Measurements from ENCODE around the gene USP17L12. TPM values are rescaled to one million over a fixed set of nuclear protein-coding genes. Genes with fewer than 3 reads are reported as not detected.
"Not testable (repeated sequence)": the region's sequence is repeated elsewhere in the genome, so short reads cannot be mapped to it uniquely, and the experiment has no call there.

USP17L12 gene, protein sequence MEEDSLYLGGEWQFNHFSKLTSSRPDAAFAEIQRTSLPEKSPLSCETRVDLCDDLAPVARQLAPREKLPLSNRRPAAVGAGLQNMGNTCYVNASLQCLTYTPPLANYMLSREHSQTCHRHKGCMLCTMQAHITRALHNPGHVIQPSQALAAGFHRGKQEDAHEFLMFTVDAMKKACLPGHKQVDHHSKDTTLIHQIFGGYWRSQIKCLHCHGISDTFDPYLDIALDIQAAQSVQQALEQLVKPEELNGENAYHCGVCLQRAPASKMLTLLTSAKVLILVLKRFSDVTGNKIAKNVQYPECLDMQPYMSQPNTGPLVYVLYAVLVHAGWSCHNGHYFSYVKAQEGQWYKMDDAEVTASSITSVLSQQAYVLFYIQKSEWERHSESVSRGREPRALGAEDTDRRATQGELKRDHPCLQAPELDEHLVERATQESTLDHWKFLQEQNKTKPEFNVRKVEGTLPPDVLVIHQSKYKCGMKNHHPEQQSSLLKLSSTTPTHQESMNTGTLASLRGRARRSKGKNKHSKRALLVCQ
- polyA plus RNA-seq (ENCODE audit: insufficient read length in 3 of 3) = not detected

DNA sequence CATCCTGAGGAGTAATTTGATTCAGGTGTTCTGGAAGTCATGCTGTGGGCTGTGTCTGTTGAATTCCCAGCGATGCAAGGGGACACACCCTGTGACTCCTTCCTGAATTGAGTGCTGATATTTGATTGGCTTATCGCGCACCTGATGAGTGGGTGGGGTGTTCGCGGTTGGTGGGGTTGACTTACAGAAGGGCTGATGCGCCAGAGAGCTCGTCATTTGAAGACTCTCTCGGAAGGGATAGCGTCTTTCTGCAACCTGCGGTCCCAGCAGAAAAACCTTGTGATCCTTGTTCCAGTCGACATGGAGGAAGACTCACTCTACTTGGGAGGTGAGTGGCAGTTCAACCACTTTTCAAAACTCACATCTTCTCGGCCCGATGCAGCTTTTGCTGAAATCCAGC is at the start of gene USP17L12:
USP17L12 (plus strand) TSS at position 301 of the 400 bp plus-strand sequence; CDS start at position 301, 0 bp downstream.
- DNase-seq (ENCODE audit: low read depth in 3 of 3, low spot score in 2 of 3) = not testable (repeated sequence)

DNA sequence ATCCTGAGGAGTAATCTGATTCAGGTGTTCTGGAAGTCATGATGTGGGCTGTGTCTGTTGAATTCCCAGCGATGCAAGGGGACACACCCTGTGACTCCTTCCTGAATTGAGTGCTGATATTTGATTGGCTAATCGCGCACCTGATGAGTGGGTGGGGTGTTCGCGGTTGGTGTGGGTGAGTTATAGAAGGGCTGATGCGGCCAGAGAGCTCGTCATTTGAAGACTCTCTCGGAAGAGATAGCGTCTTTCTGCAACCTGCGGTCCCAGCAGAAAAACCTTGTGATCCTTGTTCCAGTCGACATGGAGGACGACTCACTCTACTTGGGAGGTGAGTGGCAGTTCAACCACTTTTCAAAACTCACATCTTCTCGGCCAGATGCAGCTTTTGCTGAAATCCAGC is 9.6 kb upstream of the USP17L12 start, which contains the start of gene USP17L10:
USP17L10 (plus strand) TSS at position 301 of the 400 bp plus-strand sequence; CDS start at position 301, 0 bp downstream.
- not testable (repeated sequence) for DNase-seq (ENCODE audit: low read depth in 3 of 3, low spot score in 2 of 3)

DNA sequence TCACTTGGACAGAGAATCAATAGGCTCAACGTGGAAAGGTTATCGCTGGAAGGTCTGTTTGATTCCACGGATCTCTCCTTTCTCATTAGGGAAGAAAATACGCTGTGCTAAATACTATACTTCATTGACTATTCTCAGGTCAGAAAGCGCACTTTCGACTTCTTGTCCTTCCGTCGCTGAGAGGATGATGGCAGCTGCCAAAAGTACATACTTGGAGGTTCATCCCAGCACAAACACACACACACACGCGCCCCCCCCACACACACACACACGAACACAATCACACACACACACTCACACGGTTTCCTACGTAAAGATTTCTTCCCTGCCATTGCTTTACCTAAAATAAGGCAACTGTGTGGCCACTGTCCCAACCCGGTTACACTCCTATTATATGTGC is 5.3 kb upstream of the USP17L12 start:
- not testable (repeated sequence) for DNase-seq (ENCODE audit: low read depth in 3 of 3, low spot score in 2 of 3)

DNA sequence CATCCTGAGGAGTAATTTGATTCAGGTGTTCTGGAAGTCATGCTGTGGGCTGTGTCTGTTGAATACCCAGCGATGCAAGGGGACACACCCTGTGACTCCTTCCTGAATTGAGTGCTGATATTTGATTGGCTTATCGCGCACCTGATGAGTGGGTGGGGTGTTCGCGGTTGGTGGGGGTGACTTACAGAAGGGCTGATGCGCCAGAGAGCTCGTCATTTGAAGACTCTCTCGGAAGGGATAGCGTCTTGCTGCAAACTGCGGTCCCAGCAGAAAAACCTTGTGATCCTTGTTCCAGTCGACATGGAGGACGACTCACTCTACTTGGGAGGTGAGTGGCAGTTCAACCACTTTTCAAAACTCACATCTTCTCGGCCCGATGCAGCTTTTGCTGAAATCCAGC is 4.8 kb upstream of the USP17L12 start, which contains the start of gene USP17L11:
USP17L11 (plus strand) TSS at position 301 of the 400 bp plus-strand sequence; CDS start at position 301, 0 bp downstream.
- DNase-seq (ENCODE audit: low read depth in 3 of 3, low spot score in 2 of 3) = not testable (repeated sequence)

DNA sequence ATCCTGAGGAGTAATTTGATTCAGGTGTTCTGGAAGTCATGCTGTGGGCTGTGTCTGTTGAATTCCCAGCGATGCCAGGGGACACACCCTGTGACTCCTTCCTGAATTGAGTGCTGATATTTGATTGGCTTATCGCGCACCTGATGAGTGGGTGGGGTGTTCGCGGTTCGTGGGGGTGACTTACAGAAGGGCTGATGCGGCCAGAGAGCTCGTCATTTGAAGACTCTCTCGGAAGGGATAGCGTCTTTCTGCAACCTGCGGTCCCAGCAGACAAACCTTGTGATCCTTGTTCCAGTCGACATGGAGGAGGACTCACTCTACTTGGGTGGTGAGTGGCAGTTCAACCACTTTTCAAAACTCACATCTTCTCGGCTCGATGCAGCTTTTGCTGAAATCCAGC is 4.6 kb downstream of the USP17L12 start, which contains the start of gene USP17L13:
USP17L13 (plus strand) TSS at position 301 of the 400 bp plus-strand sequence; CDS start at position 301, 0 bp downstream.
- not testable (repeated sequence) for DNase-seq (ENCODE audit: low read depth in 3 of 3, low spot score in 2 of 3)

DNA sequence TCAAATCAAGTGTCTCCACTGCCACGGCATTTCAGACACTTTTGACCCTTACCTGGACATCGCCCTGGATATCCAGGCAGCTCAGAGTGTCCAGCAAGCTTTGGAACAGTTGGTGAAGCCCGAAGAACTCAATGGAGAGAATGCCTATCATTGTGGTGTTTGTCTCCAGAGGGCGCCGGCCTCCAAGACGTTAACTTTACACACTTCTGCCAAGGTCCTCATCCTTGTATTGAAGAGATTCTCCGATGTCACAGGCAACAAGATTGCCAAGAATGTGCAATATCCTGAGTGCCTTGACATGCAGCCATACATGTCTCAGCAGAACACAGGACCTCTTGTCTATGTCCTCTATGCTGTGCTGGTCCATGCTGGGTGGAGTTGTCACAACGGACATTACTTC is 10.3 kb downstream of the USP17L12 start:
- not testable (repeated sequence) for DNase-seq (ENCODE audit: low read depth in 3 of 3, low spot score in 2 of 3)

DNA sequence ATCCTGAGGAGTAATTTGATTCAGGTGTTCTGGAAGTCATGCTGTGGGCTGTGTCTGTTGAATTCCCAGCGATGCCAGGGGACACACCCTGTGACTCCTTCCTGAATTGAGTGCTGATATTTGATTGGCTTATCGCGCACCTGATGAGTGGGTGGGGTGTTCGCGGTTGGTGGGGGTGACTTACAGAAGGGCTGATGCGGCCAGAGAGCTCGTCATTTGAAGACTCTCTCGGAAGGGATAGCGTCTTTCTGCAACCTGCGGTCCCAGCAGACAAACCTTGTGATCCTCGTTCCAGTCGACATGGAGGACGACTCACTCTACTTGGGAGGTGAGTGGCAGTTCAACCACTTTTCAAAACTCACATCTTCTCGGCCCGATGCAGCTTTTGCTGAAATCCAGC is 14.1 kb downstream of the USP17L12 start, which contains the start of gene USP17L15:
USP17L15 (plus strand) TSS at position 301 of the 400 bp plus-strand sequence; CDS start at position 301, 0 bp downstream.
- DNase-seq (ENCODE audit: low read depth in 3 of 3, low spot score in 2 of 3) = not testable (repeated sequence)

DNA sequence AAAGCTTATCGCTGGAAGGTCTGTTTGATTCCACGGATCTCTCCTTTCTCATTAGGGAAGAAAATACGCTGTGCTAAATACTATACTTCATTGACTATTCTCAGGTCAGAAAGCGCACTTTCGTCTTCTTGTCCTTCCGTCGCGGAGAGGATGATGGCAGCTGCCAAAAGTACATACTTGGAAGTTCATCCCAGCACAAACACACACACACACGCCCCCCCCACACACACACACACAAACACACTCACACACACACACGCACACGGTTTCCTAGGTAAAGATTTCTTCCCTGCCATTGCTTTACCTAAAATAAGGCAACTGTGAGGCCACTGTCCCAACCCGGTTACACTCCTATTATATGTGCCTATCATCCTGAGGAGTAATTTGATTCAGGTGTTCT is 18.5 kb downstream of the USP17L12 start:
- not testable (repeated sequence) for DNase-seq (ENCODE audit: low read depth in 3 of 3, low spot score in 2 of 3)

DNA sequence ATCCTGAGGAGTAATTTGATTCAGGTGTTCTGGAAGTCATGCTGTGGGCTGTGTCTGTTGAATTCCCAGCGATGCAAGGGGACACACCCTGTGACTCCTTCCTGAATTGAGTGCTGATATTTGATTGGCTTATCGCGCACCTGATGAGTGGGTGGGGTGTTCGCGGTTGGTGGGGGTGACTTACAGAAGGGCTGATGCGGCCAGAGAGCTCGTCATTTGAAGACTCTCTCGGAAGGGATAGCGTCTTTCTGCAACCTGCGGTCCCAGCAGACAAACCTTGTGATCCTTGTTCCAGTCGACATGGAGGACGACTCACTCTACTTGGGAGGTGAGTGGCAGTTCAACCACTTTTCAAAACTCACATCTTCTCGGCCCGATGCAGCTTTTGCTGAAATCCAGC is 23.6 kb downstream of the USP17L12 start, which contains the start of gene USP17L17:
USP17L17 (plus strand) TSS at position 301 of the 400 bp plus-strand sequence; CDS start at position 301, 0 bp downstream.
- not testable (repeated sequence) for DNase-seq (ENCODE audit: low read depth in 3 of 3, low spot score in 2 of 3)

DNA sequence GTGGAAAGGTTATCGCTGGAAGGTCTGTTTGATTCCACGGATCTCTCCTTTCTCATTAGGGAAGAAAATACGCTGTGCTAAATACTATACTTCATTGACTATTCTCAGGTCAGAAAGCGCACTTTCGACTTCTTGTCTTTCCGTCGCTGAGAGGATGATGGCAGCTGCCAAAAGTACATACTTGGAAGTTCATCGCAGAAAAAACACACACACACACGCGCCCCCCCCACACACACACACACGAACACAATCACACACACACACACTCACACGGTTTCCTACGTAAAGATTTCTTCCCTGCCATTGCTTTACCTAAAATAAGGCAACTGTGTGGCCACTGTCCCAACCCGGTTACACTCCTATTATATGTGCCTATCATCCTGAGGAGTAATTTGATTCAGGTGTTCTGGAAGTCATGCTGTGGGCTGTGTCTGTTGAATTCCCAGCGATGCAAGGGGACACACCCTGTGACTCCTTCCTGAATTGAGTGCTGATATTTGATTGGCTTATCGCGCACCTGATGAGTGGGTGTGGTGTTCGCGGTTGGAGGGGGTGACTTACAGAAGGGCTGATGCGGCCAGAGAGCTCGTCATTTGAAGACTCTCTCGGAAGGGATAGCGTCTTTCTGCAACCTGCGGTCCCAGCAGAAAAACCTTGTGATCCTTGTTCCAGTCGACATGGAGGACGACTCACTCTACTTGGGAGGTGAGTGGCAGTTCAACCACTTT is 28.2 kb downstream of the USP17L12 start, which contains the start of gene USP17L18:
USP17L18 (plus strand) TSS at position 678 of the 728 bp plus-strand sequence; CDS start at position 678, 0 bp downstream.
- not testable (repeated sequence) for DNase-seq (ENCODE audit: low read depth in 3 of 3, low spot score in 2 of 3)

DNA sequence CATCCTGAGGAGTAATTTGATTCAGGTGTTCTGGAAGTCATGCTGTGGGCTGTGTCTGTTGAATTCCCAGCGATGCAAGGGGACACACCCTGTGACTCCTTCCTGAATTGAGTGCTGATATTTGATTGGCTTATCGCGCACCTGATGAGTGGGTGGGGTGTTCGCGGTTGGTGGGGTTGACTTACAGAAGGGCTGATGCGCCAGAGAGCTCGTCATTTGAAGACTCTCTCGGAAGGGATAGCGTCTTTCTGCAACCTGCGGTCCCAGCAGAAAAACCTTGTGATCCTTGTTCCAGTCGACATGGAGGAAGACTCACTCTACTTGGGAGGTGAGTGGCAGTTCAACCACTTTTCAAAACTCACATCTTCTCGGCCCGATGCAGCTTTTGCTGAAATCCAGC is 33.1 kb downstream of the USP17L12 start, which contains the start of gene USP17L19:
USP17L19 (plus strand) TSS at position 301 of the 400 bp plus-strand sequence; CDS start at position 301, 0 bp downstream.
- DNase-seq (ENCODE audit: low read depth in 3 of 3, low spot score in 2 of 3) = not testable (repeated sequence)

DNA sequence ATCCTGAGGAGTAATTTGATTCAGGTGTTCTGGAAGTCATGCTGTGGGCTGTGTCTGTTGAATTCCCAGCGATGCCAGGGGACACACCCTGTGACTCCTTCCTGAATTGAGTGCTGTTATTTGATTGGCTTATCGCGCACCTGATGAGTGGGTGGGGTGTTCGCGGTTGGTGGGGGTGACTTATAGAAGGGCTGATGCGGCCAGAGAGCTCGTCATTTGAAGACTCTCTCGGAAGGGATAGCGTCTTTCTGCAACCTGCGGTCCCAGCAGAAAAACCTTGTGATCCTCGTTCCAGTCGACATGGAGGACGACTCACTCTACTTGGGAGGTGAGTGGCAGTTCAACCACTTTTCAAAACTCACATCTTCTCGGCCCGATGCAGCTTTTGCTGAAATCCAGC is 37.9 kb downstream of the USP17L12 start, which contains the start of gene USP17L20:
USP17L20 (plus strand) TSS at position 301 of the 400 bp plus-strand sequence; CDS start at position 301, 0 bp downstream.
- not testable (repeated sequence) for DNase-seq (ENCODE audit: low read depth in 3 of 3, low spot score in 2 of 3)

DNA sequence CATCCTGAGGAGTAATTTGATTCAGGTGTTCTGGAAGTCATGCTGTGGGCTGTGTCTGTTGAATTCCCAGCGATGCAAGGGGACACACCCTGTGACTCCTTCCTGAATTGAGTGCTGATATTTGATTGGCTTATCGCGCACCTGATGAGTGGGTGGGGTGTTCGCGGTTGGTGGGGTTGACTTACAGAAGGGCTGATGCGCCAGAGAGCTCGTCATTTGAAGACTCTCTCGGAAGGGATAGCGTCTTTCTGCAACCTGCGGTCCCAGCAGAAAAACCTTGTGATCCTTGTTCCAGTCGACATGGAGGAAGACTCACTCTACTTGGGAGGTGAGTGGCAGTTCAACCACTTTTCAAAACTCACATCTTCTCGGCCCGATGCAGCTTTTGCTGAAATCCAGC is 42.6 kb downstream of the USP17L12 start, which contains the start of gene USP17L21:
USP17L21 (plus strand) TSS at position 301 of the 400 bp plus-strand sequence; CDS start at position 301, 0 bp downstream.
- DNase-seq (ENCODE audit: low read depth in 3 of 3, low spot score in 2 of 3) = not testable (repeated sequence)

DNA sequence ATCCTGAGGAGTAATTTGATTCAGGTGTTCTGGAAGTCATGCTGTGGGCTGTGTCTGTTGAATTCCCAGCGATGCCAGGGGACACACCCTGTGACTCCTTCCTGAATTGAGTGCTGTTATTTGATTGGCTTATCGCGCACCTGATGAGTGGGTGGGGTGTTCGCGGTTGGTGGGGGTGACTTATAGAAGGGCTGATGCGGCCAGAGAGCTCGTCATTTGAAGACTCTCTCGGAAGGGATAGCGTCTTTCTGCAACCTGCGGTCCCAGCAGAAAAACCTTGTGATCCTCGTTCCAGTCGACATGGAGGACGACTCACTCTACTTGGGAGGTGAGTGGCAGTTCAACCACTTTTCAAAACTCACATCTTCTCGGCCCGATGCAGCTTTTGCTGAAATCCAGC is 47.4 kb downstream of the USP17L12 start, which contains the start of gene USP17L22:
USP17L22 (plus strand) TSS at position 301 of the 400 bp plus-strand sequence; CDS start at position 301, 0 bp downstream.
- not testable (repeated sequence) for DNase-seq (ENCODE audit: low read depth in 3 of 3, low spot score in 2 of 3)

Other genes starting within 250 kb of the USP17L12 start
- not detected for gene FAM90A26, start 49.7 kb upstream of the USP17L12 start, polyA plus RNA-seq (ENCODE audit: insufficient read length in 3 of 3)
- not detected for gene USP17L10, start 9.5 kb upstream of the USP17L12 start, polyA plus RNA-seq (ENCODE audit: insufficient read length in 3 of 3)
- gene USP17L11, start 4.7 kb upstream of the USP17L12 start, polyA plus RNA-seq (ENCODE audit: insufficient read length in 3 of 3) = not detected
- not detected for gene USP17L13, start 4.7 kb downstream of the USP17L12 start, polyA plus RNA-seq (ENCODE audit: insufficient read length in 3 of 3)
- not detected for gene USP17L15, start 14.2 kb downstream of the USP17L12 start, polyA plus RNA-seq (ENCODE audit: insufficient read length in 3 of 3)
- not detected for gene USP17L17, start 23.7 kb downstream of the USP17L12 start, polyA plus RNA-seq (ENCODE audit: insufficient read length in 3 of 3)
- not detected for gene USP17L18, start 28.5 kb downstream of the USP17L12 start, polyA plus RNA-seq (ENCODE audit: insufficient read length in 3 of 3)
- not detected for gene USP17L19, start 33.2 kb downstream of the USP17L12 start, polyA plus RNA-seq (ENCODE audit: insufficient read length in 3 of 3)
- not detected for gene USP17L20, start 38.0 kb downstream of the USP17L12 start, polyA plus RNA-seq (ENCODE audit: insufficient read length in 3 of 3)
- gene USP17L21, start 42.7 kb downstream of the USP17L12 start, polyA plus RNA-seq (ENCODE audit: insufficient read length in 3 of 3) = not detected
- gene USP17L22, start 47.5 kb downstream of the USP17L12 start, polyA plus RNA-seq (ENCODE audit: insufficient read length in 3 of 3) = not detected
- gene USP17L24, start 105.0 kb downstream of the USP17L12 start, polyA plus RNA-seq (ENCODE audit: insufficient read length in 3 of 3) = not detected
- gene USP17L25, start 109.8 kb downstream of the USP17L12 start, polyA plus RNA-seq (ENCODE audit: insufficient read length in 3 of 3) = not detected
- not detected for gene USP17L26, start 114.5 kb downstream of the USP17L12 start, polyA plus RNA-seq (ENCODE audit: insufficient read length in 3 of 3)
- not detected for gene USP17L5, start 119.3 kb downstream of the USP17L12 start, polyA plus RNA-seq (ENCODE audit: insufficient read length in 3 of 3)
- gene USP17L27, start 124.0 kb downstream of the USP17L12 start, polyA plus RNA-seq (ENCODE audit: insufficient read length in 3 of 3) = not detected
- gene USP17L28, start 128.7 kb downstream of the USP17L12 start, polyA plus RNA-seq (ENCODE audit: insufficient read length in 3 of 3) = not detected
- not detected for gene USP17L29, start 133.5 kb downstream of the USP17L12 start, polyA plus RNA-seq (ENCODE audit: insufficient read length in 3 of 3)
- gene USP17L30, start 143.0 kb downstream of the USP17L12 start, polyA plus RNA-seq (ENCODE audit: insufficient read length in 3 of 3) = not detected
- not detected for gene DEFB131A, start 224.3 kb downstream of the USP17L12 start, polyA plus RNA-seq (ENCODE audit: insufficient read length in 3 of 3)